Measurements from ENCODE around the gene LYRM4.

DNA sequence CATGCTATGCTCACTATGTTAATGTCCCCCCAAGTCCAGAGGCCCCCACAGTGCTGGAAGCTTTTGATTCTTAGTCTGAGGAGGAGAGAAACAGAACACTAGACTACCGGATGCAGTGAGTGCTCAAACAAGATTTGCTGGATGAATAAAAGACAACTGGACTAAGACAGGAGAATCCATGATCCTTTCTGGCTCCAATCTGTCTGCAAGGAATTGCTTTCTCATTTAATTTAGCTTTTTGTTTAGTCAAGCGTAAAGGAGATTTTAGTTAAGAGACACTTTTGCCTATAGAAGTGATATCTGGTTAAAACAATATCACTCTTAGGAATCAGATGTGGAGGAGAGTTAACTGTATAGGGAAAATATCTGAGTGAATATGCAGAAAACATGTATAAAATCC lies 13.5 kb downstream of the LYRM4 start:
- TF ChIP-seq, protein P1, sequence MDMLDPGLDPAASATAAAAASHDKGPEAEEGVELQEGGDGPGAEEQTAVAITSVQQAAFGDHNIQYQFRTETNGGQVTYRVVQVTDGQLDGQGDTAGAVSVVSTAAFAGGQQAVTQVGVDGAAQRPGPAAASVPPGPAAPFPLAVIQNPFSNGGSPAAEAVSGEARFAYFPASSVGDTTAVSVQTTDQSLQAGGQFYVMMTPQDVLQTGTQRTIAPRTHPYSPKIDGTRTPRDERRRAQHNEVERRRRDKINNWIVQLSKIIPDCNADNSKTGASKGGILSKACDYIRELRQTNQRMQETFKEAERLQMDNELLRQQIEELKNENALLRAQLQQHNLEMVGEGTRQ (IDR thresholded peaks at IDR 0.05), result no peak
- TF ChIP-seq ZFP36 (IDR thresholded peaks at IDR 0.05; ENCODE audit: borderline replicate concordance, partially characterized antibody), result no peak
- no peak for TF ChIP-seq KDM1A (IDR thresholded peaks at IDR 0.05; ENCODE audit: low read depth)
- TF ChIP-seq, protein P2, sequence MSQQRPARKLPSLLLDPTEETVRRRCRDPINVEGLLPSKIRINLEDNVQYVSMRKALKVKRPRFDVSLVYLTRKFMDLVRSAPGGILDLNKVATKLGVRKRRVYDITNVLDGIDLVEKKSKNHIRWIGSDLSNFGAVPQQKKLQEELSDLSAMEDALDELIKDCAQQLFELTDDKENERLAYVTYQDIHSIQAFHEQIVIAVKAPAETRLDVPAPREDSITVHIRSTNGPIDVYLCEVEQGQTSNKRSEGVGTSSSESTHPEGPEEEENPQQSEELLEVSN (IDR thresholded peaks at IDR 0.05; ENCODE audit: borderline replicate concordance, low read depth), result no peak
- TF ChIP-seq FOSL2 (IDR thresholded peaks at IDR 0.05), result no peak
- no peak for TF ChIP-seq FOSL2 (CRISPR knock-in tag; IDR thresholded peaks at IDR 0.05)
- TF ChIP-seq, protein P3, sequence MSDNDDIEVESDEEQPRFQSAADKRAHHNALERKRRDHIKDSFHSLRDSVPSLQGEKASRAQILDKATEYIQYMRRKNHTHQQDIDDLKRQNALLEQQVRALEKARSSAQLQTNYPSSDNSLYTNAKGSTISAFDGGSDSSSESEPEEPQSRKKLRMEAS (IDR thresholded peaks at IDR 0.05), result no peak

All from A549 (cell line).